HG02642 (cell line): Measurements from ENCODE around the gene KLHL26.
"Not testable (repeated sequence)": the region's sequence is repeated elsewhere in the genome, so short reads cannot be mapped to it uniquely, and the experiment has no call there.

Experiments used
- ATAC-seq: cut with Tn5 transposase; IDR thresholded peaks from one replicate; pipeline ENCODE4 v1.9.1; 2021; ENCODE audit warnings: mild to moderate bottlenecking; ENCODE audit not compliant: unreplicated experiment, poor library complexity

The KLHL26 gene, protein sequence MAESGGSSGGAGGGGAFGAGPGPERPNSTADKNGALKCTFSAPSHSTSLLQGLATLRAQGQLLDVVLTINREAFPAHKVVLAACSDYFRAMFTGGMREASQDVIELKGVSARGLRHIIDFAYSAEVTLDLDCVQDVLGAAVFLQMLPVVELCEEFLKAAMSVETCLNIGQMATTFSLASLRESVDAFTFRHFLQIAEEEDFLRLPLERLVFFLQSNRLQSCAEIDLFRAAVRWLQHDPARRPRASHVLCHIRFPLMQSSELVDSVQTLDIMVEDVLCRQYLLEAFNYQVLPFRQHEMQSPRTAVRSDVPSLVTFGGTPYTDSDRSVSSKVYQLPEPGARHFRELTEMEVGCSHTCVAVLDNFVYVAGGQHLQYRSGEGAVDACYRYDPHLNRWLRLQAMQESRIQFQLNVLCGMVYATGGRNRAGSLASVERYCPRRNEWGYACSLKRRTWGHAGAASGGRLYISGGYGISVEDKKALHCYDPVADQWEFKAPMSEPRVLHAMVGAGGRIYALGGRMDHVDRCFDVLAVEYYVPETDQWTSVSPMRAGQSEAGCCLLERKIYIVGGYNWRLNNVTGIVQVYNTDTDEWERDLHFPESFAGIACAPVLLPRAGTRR

GRCh38 chr19:18636969-18637629 lies at the start of gene KLHL26:
Gene KLHL26 (plus strand): TSS chr19:18637028. CDS start chr19:18637055, 27 bp downstream.
- ATAC-seq, result no peak

DNA sequence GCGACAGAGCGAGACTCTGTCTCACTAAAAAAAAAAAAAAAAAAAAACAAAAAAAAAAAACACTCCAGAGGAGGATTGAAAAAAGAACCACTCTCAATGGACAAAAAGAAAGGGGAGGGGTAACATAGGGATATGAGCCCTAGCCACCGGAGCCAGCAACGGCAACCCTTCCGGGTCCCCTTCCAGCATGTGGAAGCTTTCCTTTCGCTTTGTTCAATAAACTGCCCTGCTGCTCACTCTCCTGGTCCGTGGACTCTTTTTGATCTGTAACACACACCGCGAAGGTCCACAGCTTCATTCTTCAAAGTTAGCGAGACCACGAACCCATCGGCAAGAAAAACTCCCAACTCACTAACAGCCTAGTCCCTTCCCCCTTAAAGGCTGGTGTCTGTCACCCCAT lies 49.3 kb upstream of the KLHL26 start:
- ATAC-seq, result no peak

GRCh38 chr19:18587962-18588610 lies 48.7 kb upstream of the KLHL26 start:
- no peak for ATAC-seq

DNA sequence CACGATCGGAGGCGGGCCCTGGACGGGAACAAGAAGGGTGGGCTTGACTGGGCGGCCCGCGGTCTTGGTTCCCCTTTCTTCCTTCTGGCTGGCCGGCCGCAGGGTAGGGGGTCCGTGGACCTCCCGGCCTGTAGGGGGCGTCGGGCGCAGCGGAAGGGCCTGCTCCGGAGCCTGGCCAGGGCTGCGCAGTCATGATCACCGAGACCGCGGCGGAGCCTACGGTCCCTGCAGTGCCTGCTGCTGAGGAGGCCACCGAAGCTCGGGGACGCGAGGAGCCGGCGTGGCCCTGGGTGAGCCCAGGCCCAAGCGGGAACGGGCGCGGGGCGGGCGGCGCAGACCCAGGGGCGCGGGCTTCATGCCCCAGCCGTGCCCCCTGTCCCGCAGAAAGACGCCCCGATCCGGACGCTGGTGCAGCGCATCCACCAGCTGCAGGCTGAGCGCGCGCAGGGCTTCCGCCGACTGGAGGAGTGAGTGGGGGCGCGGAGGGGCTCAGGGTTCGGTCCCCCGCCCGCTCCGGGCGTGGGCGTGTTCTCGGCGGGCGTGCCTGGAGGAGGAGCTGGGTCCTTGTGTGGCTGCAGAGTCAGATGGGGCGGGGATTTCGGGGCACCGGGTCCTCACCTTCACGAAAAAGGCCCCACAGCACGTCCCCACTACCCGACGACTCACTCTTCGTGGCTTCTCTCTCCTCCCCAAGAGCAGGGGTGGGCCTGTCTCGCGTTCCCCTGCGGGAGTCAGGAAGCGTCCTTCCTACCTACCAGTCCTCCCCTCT lies 48.0 kb upstream of the KLHL26 start, which contains the start of gene REX1BD:
TSS of gene REX1BD (plus strand) at position 188 of the 769 bp plus-strand sequence. CDS start at position 192, 4 bp downstream.
- ATAC-seq, result peak; percentile 81

DNA sequence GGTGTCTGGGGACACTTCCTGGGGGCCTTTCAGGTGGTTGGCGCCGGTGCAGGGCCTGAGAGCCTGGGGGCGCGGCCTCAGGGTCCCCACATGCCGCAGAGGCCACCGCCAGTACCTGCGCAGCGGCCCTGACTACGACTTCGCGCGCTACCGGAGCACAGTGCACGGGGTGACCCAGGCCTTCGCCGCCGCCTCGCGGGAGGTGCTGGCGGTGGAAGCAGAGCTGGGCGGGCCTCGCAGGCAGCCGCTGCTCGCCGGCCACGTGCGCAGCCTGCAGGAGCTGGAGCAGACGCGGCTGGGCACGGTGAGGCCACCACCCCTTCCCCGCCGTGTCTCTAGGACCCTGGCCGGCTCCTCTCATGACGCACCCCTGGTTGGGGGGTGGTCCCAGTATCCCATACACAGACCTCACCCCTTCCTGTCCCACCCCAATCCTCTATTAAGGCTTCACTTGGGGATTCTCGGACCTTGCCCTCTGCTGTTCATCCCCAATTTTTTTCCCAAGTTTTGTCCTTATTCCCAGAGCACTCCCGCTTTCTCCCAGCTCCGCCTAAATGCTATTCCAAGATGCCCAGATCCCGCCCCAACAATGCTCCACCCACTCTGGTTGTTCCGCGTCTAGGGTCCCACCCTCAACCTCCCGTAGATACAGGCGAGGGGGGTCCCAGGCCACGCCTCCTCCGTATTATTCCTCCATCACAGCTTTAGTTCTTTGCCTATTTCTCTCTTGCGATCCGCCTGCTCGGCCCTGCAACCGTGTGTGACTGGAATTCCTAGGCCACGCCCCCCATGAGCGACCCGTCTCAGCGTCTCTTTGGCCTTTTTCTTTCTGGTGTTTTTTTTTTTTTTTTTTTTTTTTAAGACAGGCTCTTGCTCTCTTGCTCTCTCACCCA lies 47.2 kb upstream of the KLHL26 start:
- peak; percentile 40 for ATAC-seq

DNA sequence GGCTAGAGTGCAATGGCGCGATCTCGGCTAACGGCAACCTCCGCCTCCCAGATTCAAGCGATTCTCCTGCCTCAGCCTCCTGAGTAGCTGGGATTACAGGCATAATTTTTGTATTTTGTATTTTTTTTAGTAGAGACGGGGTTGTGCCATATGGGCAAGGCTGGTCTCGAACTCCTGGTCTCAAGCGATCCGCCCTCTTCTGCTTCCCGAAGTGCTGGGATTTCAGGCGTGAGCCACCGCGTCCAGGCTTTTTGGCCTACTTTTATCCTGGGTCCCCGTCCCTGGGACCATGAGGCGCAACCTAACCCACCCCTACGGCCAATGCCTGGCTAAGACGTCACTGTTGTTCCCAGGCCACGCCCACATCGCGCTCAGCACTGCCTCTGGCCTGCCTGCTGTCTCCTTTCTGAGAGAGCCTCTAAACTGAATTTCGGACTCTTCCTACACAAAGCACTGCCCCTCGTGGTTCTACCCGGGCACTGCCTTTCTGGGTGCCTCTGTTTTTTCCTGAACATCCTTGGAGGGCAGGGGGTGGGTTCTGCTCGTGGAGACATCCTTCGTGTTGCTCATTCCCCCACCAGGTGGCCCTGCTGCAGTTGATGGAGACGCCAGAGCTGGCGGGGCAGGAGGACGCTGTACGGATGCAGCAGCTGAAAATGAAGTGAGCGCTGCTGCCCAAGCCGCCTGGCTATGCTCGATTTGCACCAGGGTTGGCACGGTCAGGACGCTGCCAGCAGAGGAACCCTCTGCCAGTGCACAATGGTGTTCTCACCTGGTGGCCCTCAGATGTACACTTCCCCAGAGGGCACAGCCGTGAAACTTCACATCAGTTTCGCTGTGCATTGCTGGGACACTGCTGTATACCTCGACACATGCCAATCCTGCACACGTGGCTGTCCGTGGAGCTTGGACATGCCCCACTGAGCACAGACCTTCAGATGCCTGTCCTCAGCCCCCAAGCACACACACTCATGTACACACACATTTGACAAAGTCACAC lies 46.3 kb upstream of the KLHL26 start:
- ATAC-seq, result no peak

DNA sequence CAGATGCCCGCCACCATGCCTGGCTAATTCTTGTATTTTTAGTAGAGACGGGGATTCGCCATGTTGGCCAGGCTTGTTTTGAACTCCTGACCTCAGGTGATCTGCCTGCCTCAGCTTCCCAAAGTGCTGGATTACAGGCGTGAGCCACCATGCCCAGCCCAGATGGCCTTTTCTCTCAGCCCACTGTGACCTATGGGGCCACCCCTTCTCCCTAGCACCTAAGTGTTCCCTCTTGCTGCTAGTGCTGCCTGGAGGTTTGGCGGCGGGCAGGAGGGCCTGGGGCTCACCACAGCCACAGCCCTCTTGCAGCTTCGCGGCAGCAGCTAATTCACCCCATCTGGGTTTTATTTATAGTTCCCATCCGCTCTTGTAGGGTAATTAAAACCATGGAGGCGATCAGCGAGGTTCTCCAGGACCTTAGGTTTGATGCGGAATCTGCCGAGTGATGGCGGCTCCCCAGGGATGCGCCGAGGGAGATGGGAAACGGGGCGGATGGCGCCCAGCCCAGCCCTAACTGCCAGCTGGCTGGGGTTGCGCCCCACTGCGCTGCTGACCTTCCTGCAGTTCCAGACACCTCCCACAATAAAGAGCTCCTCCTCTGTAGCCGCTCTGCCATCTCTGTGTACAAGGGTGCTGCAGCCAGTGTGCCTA lies 45.0 kb upstream of the KLHL26 start:
- no peak for ATAC-seq

GRCh38 chr19:18592732-18593131 lies 44.1 kb upstream of the KLHL26 start:
- not testable (repeated sequence) for ATAC-seq

DNA sequence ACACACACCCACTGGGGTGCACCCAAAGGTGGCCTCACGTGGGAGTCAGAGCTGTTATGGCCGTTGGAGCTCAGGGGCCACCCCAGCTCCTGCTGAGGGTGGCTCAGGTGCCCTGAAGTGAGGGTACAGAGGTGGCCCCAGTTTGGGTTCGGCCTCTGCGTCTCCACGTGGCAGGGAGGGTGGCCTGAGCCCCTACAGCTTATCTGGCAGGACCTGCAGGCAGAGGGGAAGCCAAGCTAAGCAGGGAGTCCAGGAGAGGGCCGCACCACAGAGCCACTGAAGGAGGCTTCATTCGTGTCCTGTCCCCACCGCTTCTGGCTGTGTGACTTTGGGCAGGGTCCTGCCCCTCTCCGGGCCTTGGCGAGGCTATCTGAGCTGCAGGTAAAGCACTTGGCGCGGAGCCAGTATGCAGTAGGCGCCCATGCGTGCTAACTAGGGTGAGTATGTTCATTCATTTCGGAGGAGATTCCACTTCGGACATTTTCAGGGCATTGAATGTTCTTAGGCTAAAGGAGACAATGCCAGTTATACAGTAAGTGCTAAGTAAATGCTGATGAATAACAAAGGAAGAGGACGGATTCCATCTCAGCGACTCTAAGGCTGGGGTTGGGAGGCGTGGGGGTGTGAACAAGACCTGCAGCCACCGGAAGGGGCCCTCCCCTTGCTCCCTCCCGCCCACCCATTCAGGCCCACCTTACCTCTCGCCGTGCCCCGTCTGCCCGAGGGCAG lies 43.3 kb upstream of the KLHL26 start:
- ATAC-seq, result no peak

GRCh38 chr19:18594096-18594823 lies 42.6 kb upstream of the KLHL26 start:
- peak; percentile 74 for ATAC-seq

- peak; percentile 5 for ATAC-seq
Measured at GRCh38 chr19:18594824-18595373, 41.9 kb upstream of the KLHL26 start.

GRCh38 chr19:18595475-18595874 lies 41.4 kb upstream of the KLHL26 start:
- ATAC-seq, result no peak

- ATAC-seq, result no peak
Measured at GRCh38 chr19:18596752-18597157, 40.1 kb upstream of the KLHL26 start.

- no peak for ATAC-seq
Measured at GRCh38 chr19:18597809-18598660, 38.8 kb upstream of the KLHL26 start.

GRCh38 chr19:18599485-18599884 lies 37.3 kb upstream of the KLHL26 start:
- no peak for ATAC-seq
